T-cell (primary cell): Measurements from ENCODE around the gene CCDC85B. TPM values are rescaled to one million over a fixed set of nuclear protein-coding genes. Genes with fewer than 3 reads are reported as not detected.
A peak's percentile ranks its signal among the peaks of the same experiment; 100 is the strongest.

ENCODE experiments used
- ATAC-seq, 4 experiments: fragments of 200-7000 bp in 3 of 4; fragments of 150-1000 bp in 1 of 4; cut with Tn5 transposase; replicated peaks in 1 of 4; 1 replicate in 3 of 4; 2 replicates in 1 of 4; pipeline ENCODE4 v1.10.0; 2021; ENCODE audit warnings: moderate library complexity in 3 of 4, mild to moderate bottlenecking in 2 of 4, moderate number of reproducible peaks in 1 of 4
- CTCF ChIA-PET, 2 donors: fragments of 300-600 bp; sonication (Branson Sonifier 250); formaldehyde crosslinking; loops; one replicate each; lab custom pipeline; 2022; ENCODE audit warnings: antibody characterized with exemption in 2 of 2; lab: Charles Lee
- POLR2A ChIA-PET, 2 donors: fragments of 300-600 bp; sonication (Branson Sonifier 250); formaldehyde crosslinking; loops; one replicate each; lab custom pipeline; 2022; ENCODE audit warnings: antibody characterized with exemption in 2 of 2; lab: Charles Lee
- DNase-seq, 35 experiments: peaks; one replicate each; pipeline versions ENCODE4 v3.0.0 to v3.0.0-alpha.2; 2013 to 2023
- H3K27ac ChIP-seq: one replicate; pipeline ENCODE4 v1.5.1; 2013; ENCODE audit warnings: low read length
- H3K27me3 ChIP-seq, 2 experiments: replicated peaks in 1 of 2; 1 replicate in 1 of 2; 2 replicates in 1 of 2; pipeline versions ENCODE4 v1.6.1 to v1.7.0; 2013; ENCODE audit warnings: low read length in 1 of 2, mixed read lengths in 1 of 2; ENCODE audit not compliant: control insufficient read depth in 2 of 2, insufficient read depth in 2 of 2; ENCODE audit errors: extremely low read depth in 1 of 2
- H3K36me3 ChIP-seq, 2 donors: 1 replicate in 1 of 2; 2 replicates in 1 of 2; pipeline versions ENCODE4 v1.6.1 to v1.7.0; 2013; ENCODE audit warnings: low read length in 1 of 2; ENCODE audit not compliant: control insufficient read depth in 2 of 2, insufficient read depth in 1 of 2; ENCODE audit errors: extremely low read depth in 1 of 2
- H3K4me1 ChIP-seq, 2 experiments: 1 replicate in 1 of 2; 2 replicates in 1 of 2; pipeline versions ENCODE4 v1.6.1 to v1.7.0; 2013; ENCODE audit warnings: low read length in 2 of 2, mixed read lengths in 1 of 2; ENCODE audit not compliant: insufficient read depth in 2 of 2, control insufficient read depth in 1 of 2; ENCODE audit errors: extremely low read depth in 1 of 2
- H3K4me3 ChIP-seq, 2 donors: 1 replicate in 1 of 2; 2 replicates in 1 of 2; pipeline versions ENCODE4 v1.5.1 to v1.7.0; 2013; ENCODE audit warnings: mild to moderate bottlenecking in 2 of 2, low read length in 1 of 2, moderate library complexity in 1 of 2; ENCODE audit not compliant: control insufficient read depth in 1 of 2; ENCODE audit errors: extremely low read depth in 1 of 2
- H3K9me3 ChIP-seq: 2 replicates; pipeline ENCODE4 v1.7.0; 2013
- H3K27ac Mint-ChIP-seq, 2 donors: one replicate each; pipeline ENCODE4 v1.8.0; 2020 to 2021; ENCODE audit warnings: mild to moderate bottlenecking in 2 of 2, mixed read lengths in 2 of 2
- H3K27me3 Mint-ChIP-seq, 2 donors: one replicate each; pipeline ENCODE4 v1.8.0; 2021 to 2022; ENCODE audit warnings: mixed read lengths in 2 of 2
- H3K36me3 Mint-ChIP-seq: one replicate; pipeline ENCODE4 v1.8.0; 2021; ENCODE audit warnings: mixed read lengths
- H3K4me1 Mint-ChIP-seq, 3 donors: one replicate each; pipeline ENCODE4 v1.8.0; 2020 to 2022; ENCODE audit warnings: mixed read lengths in 3 of 3, mild to moderate bottlenecking in 1 of 3
- H3K4me3 Mint-ChIP-seq, 3 donors: one replicate each; pipeline ENCODE4 v1.8.0; 2020 to 2022; ENCODE audit warnings: mild to moderate bottlenecking in 3 of 3, mixed read lengths in 3 of 3, moderate library complexity in 3 of 3
- H3K9me3 Mint-ChIP-seq, 3 donors: one replicate each; pipeline ENCODE4 v1.8.0; 2020 to 2022; ENCODE audit warnings: mixed read lengths in 3 of 3
- WGBS: methylation state at CpG from one replicate; pipeline ENCODE4 v1.1.5; 2013; ENCODE audit warnings: missing lambda C conversion rate; ENCODE audit not compliant: insufficient coverage; 5-methylcytosine and 5-hydroxymethylcytosine counted together
- total RNA-seq, 35 experiments: library from RNA in 6 of 35; stranded (reverse) in 6 of 35; fragments of 120-200 nt in 1 of 35; gene quantifications; one replicate each; pipeline versions ENCODE4 v1.2.1 to v1.2.4 and lab custom pipeline; 2013 to 2026

CCDC85B gene
- total RNA-seq, 5 donors from 2014 or later (not counting 1 experiment from before 2014, with no cell fraction given): 20.3 to 39.0 (median 37.4) TPM

DNA sequence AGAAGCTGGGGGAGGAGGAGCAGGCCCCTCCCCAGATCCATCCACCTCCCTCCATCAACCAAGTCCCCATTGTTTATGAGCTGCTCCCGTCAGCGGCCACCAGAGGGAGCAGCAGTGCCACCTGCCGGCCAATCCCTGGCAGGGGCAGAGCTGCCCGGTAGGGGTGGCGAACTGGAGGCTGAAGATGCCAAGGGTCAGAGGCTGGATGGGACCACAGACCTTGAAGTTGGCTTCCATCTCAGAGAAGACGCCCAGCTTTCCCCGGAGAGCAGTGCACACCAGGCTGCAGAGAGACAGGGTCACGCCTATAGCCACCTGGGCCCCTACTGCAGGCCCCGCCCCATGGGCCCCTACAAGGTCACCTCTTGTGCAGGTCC is 5.8 kb upstream of the CCDC85B start:
- H3K27me3 Mint-ChIP-seq: no peaks in the 10 kb centered on the region
- 22% methylated on average over 8 of the region's 9 CpGs for WGBS
- Histone ChIP-seq H3K27ac (no peak overlapping the region), H3K36me3 (peaks cover 18 to 45% of the 10 kb centered on the region in 2 donors), H3K4me1 (peaks cover 10 to 64% of the 10 kb centered on the region in 2 experiments), H3K4me3 (no peak overlapping the region), H3K27me3 (no peaks in the 10 kb centered on the region), H3K9me3 (no peaks in the 10 kb centered on the region)
- ATAC-seq (peak; percentile 39 to 47 (median 45)), DNase-seq (peak; percentile 46 to 90 (median 71))
- H3K9me3 Mint-ChIP-seq: no peaks in the 10 kb centered on the region
- peak overlapping the region; percentile 73 to 83 for H3K27ac Mint-ChIP-seq
- H3K4me1 Mint-ChIP-seq: peaks cover 61 to 68% (median 63%) of the 10 kb centered on the region in 3 donors
- H3K4me3 Mint-ChIP-seq: no peak overlapping the region
- POLR2A ChIA-PET: no interaction called here
- peaks cover 4% of the 10 kb centered on the region for H3K36me3 Mint-ChIP-seq
- CTCF ChIA-PET: interaction anchor here (0.6 to 9.7 kb wide), 26 partner anchors 9 to 173 kb away, joined by 3 to 167 read pairs (median 4); partner anchors contain the start of genes MUS81 (in 2 of the 2), BANF1 (in 1 of the 2), CFL1 (in 1 of the 2) and EIF1AD (in 1 of the 2)

DNA sequence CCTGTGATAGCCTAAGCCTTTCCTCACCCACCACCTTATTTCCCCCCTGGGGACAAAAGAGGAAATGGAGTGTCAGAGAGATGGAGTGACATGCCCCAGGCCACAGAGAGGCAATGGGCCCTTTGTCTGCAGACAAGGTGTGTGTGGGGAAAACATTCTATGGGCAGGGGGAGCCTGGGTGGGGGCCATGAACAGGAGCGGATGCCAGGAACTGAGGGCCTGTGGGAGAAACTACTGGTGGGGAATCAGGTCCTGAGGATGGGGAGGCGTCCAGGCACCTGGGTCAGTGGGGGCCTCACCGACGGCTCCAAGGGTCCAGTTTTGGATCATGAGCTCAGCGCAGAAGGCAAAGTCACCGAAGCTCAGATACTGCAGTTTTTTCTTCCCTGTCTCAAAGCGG is 5.2 kb upstream of the CCDC85B start:
- Histone ChIP-seq H3K36me3 (peaks cover 18 to 45% of the 10 kb centered on the region in 2 donors), H3K9me3 (no peaks in the 10 kb centered on the region), H3K4me3 (no peak overlapping the region), H3K4me1 (peaks cover 13 to 64% of the 10 kb centered on the region in 2 experiments), H3K27ac (no peak overlapping the region), H3K27me3 (no peaks in the 10 kb centered on the region)
- Mint-ChIP-seq H3K27ac (peak overlapping the region in 1 of 2 donors; percentile 44), H3K4me3 (no peak overlapping the region), H3K4me1 (peaks cover 63 to 68% (median 63%) of the 10 kb centered on the region in 3 donors), H3K9me3 (no peaks in the 10 kb centered on the region), H3K36me3 (peaks cover 4% of the 10 kb centered on the region), H3K27me3 (no peaks in the 10 kb centered on the region)
- WGBS: 93% methylated on average over 7 of the region's 7 CpGs
- POLR2A ChIA-PET: interaction anchor here in 1 of 2 donors (0.5 to 0.7 kb wide), 2 partner anchors 8 to 101 kb away, joined by 3 to 8 read pairs; no protein-coding TSS in a partner anchor
- ATAC-seq (no peak), DNase-seq (no peak)
- CTCF ChIA-PET: interaction anchor here (0.6 to 9.7 kb wide), 23 partner anchors 8 to 159 kb away, joined by 3 to 167 read pairs (median 4); partner anchors contain the start of genes MUS81 (in 2 of the 2), CFL1 (in 1 of the 2), FOSL1 (in 1 of the 2) and SART1 (in 1 of the 2)

DNA sequence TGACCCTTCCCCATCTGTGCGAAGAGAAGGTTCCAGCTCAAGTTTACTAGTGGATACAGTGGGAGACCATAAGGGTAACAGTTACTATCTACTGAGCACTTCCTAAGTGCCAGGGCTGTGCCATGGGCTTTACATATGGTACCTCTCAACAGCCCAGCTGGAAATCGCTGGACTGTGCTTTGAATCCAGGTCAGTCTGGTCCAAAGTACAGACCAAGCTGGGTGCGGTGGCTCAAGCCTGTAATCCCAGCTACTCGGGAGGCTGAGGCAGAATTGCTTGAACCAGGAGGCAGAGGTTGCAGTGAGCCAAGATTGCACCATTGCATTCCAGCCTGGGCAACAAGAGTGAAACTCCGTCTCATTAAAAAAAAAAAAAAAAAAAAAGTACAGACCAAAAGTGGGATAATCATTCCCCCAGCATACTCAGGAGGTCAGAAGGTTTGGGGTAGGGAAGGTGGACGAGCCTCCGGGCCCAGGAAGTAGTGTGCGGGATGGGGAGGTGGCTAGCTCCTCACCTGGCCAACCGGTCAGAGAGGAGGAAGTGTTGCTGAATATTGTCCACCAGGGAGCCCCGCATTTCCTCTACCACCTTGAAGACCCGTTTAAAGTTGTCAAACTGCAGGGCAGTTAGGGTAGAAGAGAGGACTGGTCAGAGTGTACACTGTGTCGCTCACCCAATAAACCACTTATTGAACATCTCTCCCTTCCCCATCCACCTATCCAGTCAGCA is 4.5 kb upstream of the CCDC85B start:
- H3K4me3 Mint-ChIP-seq: peak overlapping the region; percentile 63 to 94 (median 85)
- H3K27ac Mint-ChIP-seq: peak overlapping the region; percentile 39 to 93

DNA sequence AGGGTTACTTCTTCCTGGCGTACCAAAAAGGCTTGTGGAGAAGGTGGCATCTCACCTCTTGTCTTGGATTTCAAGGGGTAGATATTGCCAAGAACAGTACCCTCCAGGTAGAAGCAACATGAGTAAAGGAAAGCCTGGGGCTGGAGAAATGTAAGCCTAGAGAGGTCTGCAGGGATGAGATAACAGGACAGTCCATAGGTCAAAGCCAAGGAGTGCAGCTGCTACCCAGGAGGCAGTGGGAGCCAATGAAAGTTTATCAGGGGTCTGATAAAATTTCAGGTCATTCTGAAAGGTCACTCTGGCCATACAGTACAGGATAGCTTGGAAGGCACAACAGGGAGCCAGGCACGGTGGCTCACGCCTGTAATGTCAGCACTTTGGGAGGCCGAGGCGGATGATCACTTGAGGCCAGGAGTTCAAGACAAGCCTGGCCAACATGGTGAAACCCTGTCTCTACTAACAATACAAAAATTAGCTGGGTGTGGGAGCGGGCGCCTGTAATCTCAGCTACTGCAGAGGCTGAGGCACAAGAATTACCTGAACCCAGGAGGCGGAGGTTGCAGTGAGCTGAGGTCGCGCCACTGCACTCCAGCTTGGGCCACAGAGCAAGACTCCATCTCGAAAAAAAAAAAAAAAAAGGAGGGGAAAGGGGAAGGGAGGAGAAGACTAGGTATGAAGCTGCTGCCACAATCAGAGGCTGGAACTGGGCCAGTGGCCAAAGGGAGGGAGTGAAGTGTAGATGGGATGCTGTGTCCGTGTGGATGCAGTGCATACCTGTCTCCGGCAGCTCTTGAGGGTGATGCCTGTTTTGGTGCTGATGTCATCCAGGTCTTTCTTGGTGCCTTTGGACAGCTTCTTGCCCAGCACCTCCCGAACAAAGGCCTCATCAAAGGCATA is 3.4 kb upstream of the CCDC85B start:
- H3K4me1 ChIP-seq: peaks cover 18 to 57% of the 10 kb centered on the region in 2 experiments
- ATAC-seq: no peak
- H3K27me3 Mint-ChIP-seq: no peaks in the 10 kb centered on the region
- peaks cover 4% of the 10 kb centered on the region for H3K36me3 Mint-ChIP-seq
- no peaks in the 10 kb centered on the region for H3K27me3 ChIP-seq
- POLR2A ChIA-PET: interaction anchor here (0.5 to 0.6 kb wide), 3 partner anchors 8 to 156 kb away, joined by 4 to 6 read pairs (median 4); no protein-coding TSS in a partner anchor
- peak overlapping the region; percentile 93 to 99 for H3K27ac Mint-ChIP-seq
- peak overlapping the region; percentile 85 to 94 (median 92) for H3K4me3 Mint-ChIP-seq
- H3K4me3 ChIP-seq: peak overlapping the region in 1 of 2 donors; percentile 92
- WGBS: 87% methylated on average over 12 of the region's 14 CpGs
- H3K9me3 ChIP-seq: no peaks in the 10 kb centered on the region
- peaks cover 18 to 43% of the 10 kb centered on the region in 2 donors for H3K36me3 ChIP-seq
- CTCF ChIA-PET: interaction anchor here (0.8 to 9.7 kb wide), 5 partner anchors 18 to 175 kb away, joined by 3 to 167 read pairs (median 3); partner anchors contain the start of genes CFL1 (in 1 of the 2), KAT5 (in 1 of the 2) and MUS81 (in 1 of the 2)
- peak overlapping the region; percentile 91 for H3K27ac ChIP-seq
- peaks cover 55 to 63% (median 59%) of the 10 kb centered on the region in 3 donors for H3K4me1 Mint-ChIP-seq
- no peak for DNase-seq
- no peaks in the 10 kb centered on the region for H3K9me3 Mint-ChIP-seq

More for the DNA sequence above, 4.5 kb upstream of the CCDC85B start:
- ChIA-PET CTCF (interaction anchor here (0.5 to 9.7 kb wide), 16 partner anchors 12 to 271 kb away, joined by 3 to 167 read pairs (median 4); partner anchors contain the start of genes CFL1 (in 1 of the 2), FOSL1 (in 1 of the 2), KAT5 (in 1 of the 2) and MUS81 (in 1 of the 2)), POLR2A (interaction anchor here in 1 of 2 donors (0.5 to 0.7 kb wide), 2 partner anchors 7 to 101 kb away, joined by 3 to 8 read pairs; no protein-coding TSS in a partner anchor)
- H3K9me3 Mint-ChIP-seq: no peaks in the 10 kb centered on the region
- H3K4me1 Mint-ChIP-seq: peaks cover 58 to 62% (median 58%) of the 10 kb centered on the region in 3 donors
- Histone ChIP-seq H3K9me3 (no peaks in the 10 kb centered on the region), H3K27ac (no peak overlapping the region), H3K4me1 (peaks cover 13 to 58% of the 10 kb centered on the region in 2 experiments), H3K4me3 (no peak overlapping the region), H3K27me3 (no peaks in the 10 kb centered on the region), H3K36me3 (peaks cover 18 to 45% of the 10 kb centered on the region in 2 donors)
- H3K27me3 Mint-ChIP-seq: no peaks in the 10 kb centered on the region
- WGBS: 95% methylated on average over 4 of the region's 12 CpGs
- ATAC-seq: no peak
- H3K36me3 Mint-ChIP-seq: peaks cover 4% of the 10 kb centered on the region
- DNase-seq: no peak

DNA sequence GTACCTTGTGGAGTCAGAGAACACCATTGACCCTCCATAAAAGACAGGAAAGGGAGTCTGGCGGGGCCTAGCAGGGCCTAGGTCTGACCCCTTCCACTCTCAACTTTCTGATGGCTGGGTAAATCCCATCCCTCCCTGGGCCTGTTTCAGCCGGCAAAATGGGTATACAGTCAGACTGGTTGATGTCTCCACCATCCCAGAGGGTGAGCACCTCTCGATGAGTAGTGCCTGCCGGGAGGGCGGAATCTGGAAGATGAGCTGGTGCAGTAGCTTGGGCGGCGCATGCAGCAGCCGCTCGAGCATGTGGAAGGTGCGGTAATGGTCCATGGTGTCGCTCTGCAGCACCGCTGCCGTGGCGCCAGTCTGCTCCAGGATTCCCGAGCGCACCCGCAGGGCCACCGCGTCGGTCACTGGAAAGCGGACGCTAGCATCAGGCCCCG is 2.7 kb upstream of the CCDC85B start:
- POLR2A ChIA-PET: interaction anchor here (0.6 to 0.7 kb wide), 10 partner anchors 9 to 1662 kb away, joined by 3 to 6 read pairs (median 4); partner anchors contain the start of genes MUS81 (in 1 of the 2), NUDT22 (in 1 of the 2), SCYL1 (in 1 of the 2) and TRPT1 (in 1 of the 2)
- peak overlapping the region; percentile 78 to 92 for H3K4me3 ChIP-seq
- CTCF ChIA-PET: interaction anchor here (0.6 to 9.7 kb wide), 26 partner anchors 11 to 273 kb away, joined by 3 to 167 read pairs (median 4); partner anchors contain the start of genes BANF1 (in 1 of the 2), CFL1 (in 1 of the 2), EIF1AD (in 1 of the 2) and FOSL1 (in 1 of the 2)

More for the DNA sequence above, 2.7 kb upstream of the CCDC85B start:
- H3K27ac Mint-ChIP-seq: peak overlapping the region; percentile 93 to 99
- Histone ChIP-seq H3K27ac (peak overlapping the region; percentile 91), H3K27me3 (no peaks in the 10 kb centered on the region), H3K4me1 (peaks cover 23 to 63% of the 10 kb centered on the region in 2 experiments), H3K9me3 (no peaks in the 10 kb centered on the region), H3K36me3 (peaks cover 12 to 36% of the 10 kb centered on the region in 2 donors)
- no peaks in the 10 kb centered on the region for H3K27me3 Mint-ChIP-seq
- DNase-seq: no peak
- H3K4me3 Mint-ChIP-seq: peak overlapping the region; percentile 85 to 94 (median 92)
- H3K4me1 Mint-ChIP-seq: peaks cover 62 to 70% (median 64%) of the 10 kb centered on the region in 3 donors
- no peaks in the 10 kb centered on the region for H3K9me3 Mint-ChIP-seq
- H3K36me3 Mint-ChIP-seq: peaks cover 4% of the 10 kb centered on the region
- 7% methylated on average over 19 of the region's 23 CpGs for WGBS
- no peak for ATAC-seq
